ENCODE results near the gene AGBL1. TPM values are rescaled to one million over a fixed set of nuclear protein-coding genes. Genes with fewer than 3 reads are reported as not detected.

Gene AGBL1
- total and polyA plus RNA-seq, 4 donors, result not detected

- no peak for TF ChIP-seq CTCF (IDR thresholded peaks at IDR 0.05; ENCODE audit: low read depth, low read length, missing input control)
Measured at GRCh38 chr15:86163816-86164215, 84.1 kb downstream of the AGBL1 start (continued).

DNA sequence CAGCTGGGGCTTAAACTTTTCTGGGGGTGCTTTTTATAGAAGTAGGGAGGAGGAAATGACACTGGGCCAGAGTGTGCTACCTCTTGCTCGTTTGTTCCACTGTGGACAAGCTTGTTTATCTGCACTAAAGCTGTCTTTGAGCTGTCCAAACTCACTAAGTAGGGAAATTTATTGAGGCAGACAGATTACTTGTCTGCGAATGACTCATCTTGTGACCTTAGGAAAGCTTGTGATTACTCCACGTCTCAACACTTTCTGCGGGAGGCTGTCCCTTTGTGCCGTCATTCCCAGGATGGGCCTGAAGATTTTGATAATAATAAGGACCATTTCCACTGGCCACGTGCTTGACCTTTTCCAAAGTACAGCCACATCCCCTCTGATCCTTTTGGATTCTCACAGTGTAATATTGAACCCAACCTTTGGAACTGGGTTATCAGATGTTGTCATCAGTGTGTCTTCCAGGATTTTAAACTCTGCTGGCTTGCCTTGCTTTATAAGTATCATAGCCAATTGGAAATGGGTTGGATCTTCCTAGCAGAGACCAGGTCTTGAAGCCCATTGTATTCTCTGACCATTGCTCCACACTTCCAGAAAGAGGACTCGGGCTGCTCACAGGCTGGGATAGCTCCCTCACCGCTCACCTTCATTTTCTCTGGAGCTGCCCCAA, 84.7 kb downstream of the AGBL1 start:
- Histone ChIP-seq H3K27ac (ENCODE audit: low read depth in 1 of 2, low read length in 2 of 2) (no peak overlapping the region), H3K4me3 (ENCODE audit: low read depth in 1 of 3, low read length in 3 of 3) (no peak overlapping the region), H3K9ac (ENCODE audit: low read depth in 1 of 2, low read length in 2 of 2) (no peak overlapping the region), H3K9me3 (ENCODE audit: control insufficient read depth in 4 of 4, low read length in 3 of 4) (no peaks in the 10 kb centered on the region), H3K36me3 (ENCODE audit: control insufficient read depth in 4 of 4, insufficient read depth in 3 of 4, low read depth in 1 of 4, low read length in 3 of 4) (no peaks in the 10 kb centered on the region), H3K4me1 (ENCODE audit: control insufficient read depth in 4 of 4, insufficient read depth in 4 of 4, low read length in 3 of 4) (no peaks in the 10 kb centered on the region), H3K27me3 (ENCODE audit: control insufficient read depth in 4 of 4, insufficient read depth in 4 of 4, low read length in 3 of 4) (no peaks in the 10 kb centered on the region)
- no peak for DNase-seq (ENCODE audit: low spot score)
- TF ChIP-seq NR2F2 (IDR thresholded peaks at IDR 0.05) (no peak), FOXA1 (IDR thresholded peaks at IDR 0.05) (no peak), TAF1 (conservative IDR thresholded peaks at IDR 0.05) (no peak), REST (IDR thresholded peaks at IDR 0.05) (no peak), ATF3 (IDR thresholded peaks at IDR 0.05) (no peak), YY1 (IDR thresholded peaks at IDR 0.05) (no peak), JUND (IDR thresholded peaks at IDR 0.05) (no peak), HNF4G (IDR thresholded peaks at IDR 0.05) (no peak)
- TF ChIP-seq, protein P1, sequence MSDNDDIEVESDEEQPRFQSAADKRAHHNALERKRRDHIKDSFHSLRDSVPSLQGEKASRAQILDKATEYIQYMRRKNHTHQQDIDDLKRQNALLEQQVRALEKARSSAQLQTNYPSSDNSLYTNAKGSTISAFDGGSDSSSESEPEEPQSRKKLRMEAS (IDR thresholded peaks at IDR 0.05), result no peak
- 52% methylated on average over 8 of the region's 8 CpGs for WGBS

DNA sequence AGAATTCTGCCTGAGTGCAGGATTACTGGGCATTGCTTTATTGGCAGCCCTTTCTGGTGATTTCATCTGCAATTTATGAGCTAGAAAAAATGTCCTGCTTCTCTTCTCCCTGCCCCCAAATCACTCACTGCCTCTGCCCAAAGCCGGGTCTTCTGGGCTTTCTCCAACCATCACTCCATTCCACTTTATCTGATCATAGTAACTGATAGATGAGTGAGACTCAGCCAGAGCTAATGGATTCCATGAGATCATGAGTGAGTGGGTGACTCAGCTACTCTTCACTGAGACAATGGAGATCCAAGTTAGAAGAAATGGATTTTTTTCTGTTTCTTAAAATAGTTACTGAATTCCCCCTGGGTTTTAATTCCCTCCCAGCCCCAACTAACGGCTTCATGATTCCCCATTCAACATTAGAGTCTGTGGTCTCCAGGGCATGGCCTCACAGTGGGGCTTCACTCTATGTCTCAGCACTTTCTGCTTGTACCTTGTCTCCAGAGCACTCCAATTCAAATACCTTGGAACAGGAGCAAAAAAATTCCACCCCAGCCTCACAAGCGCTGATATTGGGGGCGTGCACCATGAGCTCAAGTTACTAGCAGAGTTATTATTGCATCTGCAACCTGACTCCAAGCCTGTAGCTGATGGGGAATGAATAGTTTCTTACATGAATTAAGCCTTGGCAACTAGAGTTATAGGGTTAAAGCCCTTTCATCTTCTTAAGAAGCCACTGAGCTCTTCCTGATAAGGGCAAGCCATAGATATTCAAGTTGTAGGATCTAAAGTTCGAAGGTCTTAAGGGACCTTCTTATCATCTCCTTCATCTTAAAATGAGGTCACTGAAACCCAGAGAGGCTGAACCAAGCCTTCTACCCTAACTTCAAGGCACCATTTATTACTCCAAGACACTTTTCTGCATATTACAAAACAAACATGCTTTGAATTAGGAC, 85.9 kb downstream of the AGBL1 start:
- no peak overlapping the region for H3K9ac ChIP-seq (ENCODE audit: low read depth in 1 of 2, low read length in 2 of 2)
- no peaks in the 10 kb centered on the region for H3K9me3 ChIP-seq (ENCODE audit: control insufficient read depth in 4 of 4, low read length in 3 of 4)
- H3K27me3 ChIP-seq (ENCODE audit: control insufficient read depth in 4 of 4, insufficient read depth in 4 of 4, low read length in 3 of 4), result no peaks in the 10 kb centered on the region
- 81% methylated on average over 5 of the region's 5 CpGs for WGBS
- no peak overlapping the region for H3K4me3 ChIP-seq (ENCODE audit: low read depth in 1 of 3, low read length in 3 of 3)
- no peak for DNase-seq (ENCODE audit: low spot score)
- no peaks in the 10 kb centered on the region for H3K4me1 ChIP-seq (ENCODE audit: control insufficient read depth in 4 of 4, insufficient read depth in 4 of 4, low read length in 3 of 4)
- H3K27ac ChIP-seq (ENCODE audit: low read depth in 1 of 2, low read length in 2 of 2), result no peak overlapping the region
- no peaks in the 10 kb centered on the region for H3K36me3 ChIP-seq (ENCODE audit: control insufficient read depth in 4 of 4, insufficient read depth in 3 of 4, low read depth in 1 of 4, low read length in 3 of 4)
- TF ChIP-seq RXRA (IDR thresholded peaks at IDR 0.05) (no peak), GABPA (IDR thresholded peaks at IDR 0.05 in 1 of 2, conservative IDR thresholded peaks at IDR 0.05 in 1 of 2) (no peak), REST (IDR thresholded peaks at IDR 0.05) (no peak), HNF4G (IDR thresholded peaks at IDR 0.05) (no peak), NR2F2 (IDR thresholded peaks at IDR 0.05) (no peak), FOXA2 (IDR thresholded peaks at IDR 0.05) (no peak), TAF1 (conservative IDR thresholded peaks at IDR 0.05) (no peak), RAD21 (IDR thresholded peaks at IDR 0.05) (no peak), EGR1 (IDR thresholded peaks at IDR 0.05; ENCODE audit: low read depth in 2 of 2) (no peak), YY1 (IDR thresholded peaks at IDR 0.05) (no peak)
- TF ChIP-seq, protein P2, sequence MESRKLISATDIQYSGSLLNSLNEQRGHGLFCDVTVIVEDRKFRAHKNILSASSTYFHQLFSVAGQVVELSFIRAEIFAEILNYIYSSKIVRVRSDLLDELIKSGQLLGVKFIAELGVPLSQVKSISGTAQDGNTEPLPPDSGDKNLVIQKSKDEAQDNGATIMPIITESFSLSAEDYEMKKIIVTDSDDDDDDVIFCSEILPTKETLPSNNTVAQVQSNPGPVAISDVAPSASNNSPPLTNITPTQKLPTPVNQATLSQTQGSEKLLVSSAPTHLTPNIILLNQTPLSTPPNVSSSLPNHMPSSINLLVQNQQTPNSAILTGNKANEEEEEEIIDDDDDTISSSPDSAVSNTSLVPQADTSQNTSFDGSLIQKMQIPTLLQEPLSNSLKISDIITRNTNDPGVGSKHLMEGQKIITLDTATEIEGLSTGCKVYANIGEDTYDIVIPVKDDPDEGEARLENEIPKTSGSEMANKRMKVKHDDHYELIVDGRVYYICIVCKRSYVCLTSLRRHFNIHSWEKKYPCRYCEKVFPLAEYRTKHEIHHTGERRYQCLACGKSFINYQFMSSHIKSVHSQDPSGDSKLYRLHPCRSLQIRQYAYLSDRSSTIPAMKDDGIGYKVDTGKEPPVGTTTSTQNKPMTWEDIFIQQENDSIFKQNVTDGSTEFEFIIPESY (IDR thresholded peaks at IDR 0.05), result no peak
- TF ChIP-seq, protein P1 (IDR thresholded peaks at IDR 0.05), result no peak
